H1 (cell line): ENCODE measurements around the gene GANC. TPM values are rescaled to one million over a fixed set of nuclear protein-coding genes. Genes with fewer than 3 reads are reported as not detected.

Source experiments
- CTCF ChIA-PET: fragments of 300-600 bp; sonication (Branson Sonifier 250); formaldehyde crosslinking; loops from one replicate; lab custom pipeline; 2021; ENCODE audit not compliant: partially characterized antibody; lab: Charles Lee
- POLR2A ChIA-PET: fragments of 300-600 bp; sonication (Branson Sonifier 250); formaldehyde crosslinking; loops from one replicate; lab custom pipeline; 2021; ENCODE audit warnings: inconsistent platforms; ENCODE audit not compliant: partially characterized antibody; lab: Charles Lee
- DNase-seq, 2 experiments: peaks; one replicate each; pipeline versions ENCODE4 v3.0.0 to v3.0.0-alpha.2; 2010 to 2022; ENCODE audit warnings: low spot score in 2 of 2, low read depth in 1 of 2, mixed read lengths in 1 of 2
- FAIRE-seq: peaks from 2 replicates; lab custom pipeline; 2011; peaks lifted over from hg19 to GRCh38; lab: Jason Lieb, UNC
- H2AFZ ChIP-seq: 2 replicates; pipeline ENCODE4 v1.8.1; 2012; ENCODE audit warnings: low read length, inconsistent platforms
- H2AK5ac ChIP-seq: 2 replicates; pipeline ENCODE4 v1.6.1; 2013; ENCODE audit warnings: low read depth, low read length
- H2BK120ac ChIP-seq: replicated peaks from 2 replicates; pipeline ENCODE3; 2013; ENCODE audit warnings: low read depth, low read length, inconsistent platforms
- H2BK12ac ChIP-seq: 2 replicates; pipeline ENCODE4 v1.6.1; 2013; ENCODE audit warnings: low read depth, low read length
- H2BK15ac ChIP-seq: 2 replicates; pipeline ENCODE4 v1.6.1; 2013; ENCODE audit warnings: low read length
- H2BK20ac ChIP-seq: 2 replicates; pipeline ENCODE4 v1.6.1; 2013; ENCODE audit warnings: low read length
- H2BK5ac ChIP-seq: 2 replicates; pipeline ENCODE4 v1.6.1; 2013; ENCODE audit warnings: low read depth, low read length
- H3K14ac ChIP-seq: 2 replicates; pipeline ENCODE4 v1.6.1; 2013; ENCODE audit warnings: inconsistent platforms; ENCODE audit not compliant: insufficient read length
- H3K18ac ChIP-seq: 2 replicates; pipeline ENCODE4 v1.6.1; 2013; ENCODE audit warnings: low read length; ENCODE audit errors: extremely low read depth
- H3K23ac ChIP-seq: 2 replicates; pipeline ENCODE4 v1.6.1; 2013; ENCODE audit warnings: inconsistent platforms; ENCODE audit not compliant: insufficient read length
- H3K23me2 ChIP-seq: 2 replicates; pipeline ENCODE4 v1.6.1; 2013; ENCODE audit warnings: low read depth, low read length
- H3K27ac ChIP-seq: 2 replicates; pipeline ENCODE4 v1.6.1; 2011; ENCODE audit warnings: low read depth, low read length, inconsistent platforms
- H3K27me3 ChIP-seq, 4 experiments: replicated peaks in 1 of 4; 1 replicate in 1 of 4; 2 replicates in 3 of 4; pipeline versions ENCODE4 v1.6.1 to v1.8.1; 2011 to 2013; ENCODE audit warnings: low read length in 3 of 4, mild to moderate bottlenecking in 3 of 4, inconsistent platforms in 2 of 4, mixed read lengths in 2 of 4, moderate library complexity in 1 of 4; ENCODE audit not compliant: control insufficient read depth in 3 of 4, insufficient read depth in 3 of 4; ENCODE audit errors: extremely low read depth in 1 of 4
- H3K36me3 ChIP-seq, 4 experiments: 2 replicates each; pipeline versions ENCODE4 v1.6.1 to v1.8.1; 2011 to 2013; ENCODE audit warnings: mild to moderate bottlenecking in 4 of 4, low read length in 3 of 4, moderate library complexity in 2 of 4, control low read depth in 1 of 4, inconsistent platforms in 1 of 4; ENCODE audit not compliant: insufficient read depth in 4 of 4, control insufficient read depth in 2 of 4
- H3K4ac ChIP-seq: replicated peaks from 2 replicates; pipeline ENCODE3; 2013; ENCODE audit warnings: low read length, low read depth, mixed read lengths, inconsistent platforms; ENCODE audit not compliant: insufficient read length
- H3K4me1 ChIP-seq, 4 experiments: replicated peaks in 1 of 4; 1 replicate in 1 of 4; 2 replicates in 3 of 4; pipeline versions ENCODE4 v1.6.1 to v1.8.1; 2011 to 2013; ENCODE audit warnings: low read length in 3 of 4, inconsistent platforms in 2 of 4, mixed read lengths in 1 of 4; ENCODE audit not compliant: insufficient read depth in 4 of 4, control insufficient read depth in 3 of 4
- H3K4me2 ChIP-seq, 2 experiments: 2 replicates each; pipeline versions ENCODE4 v1.6.1 to v1.8.1; 2011 to 2013; ENCODE audit warnings: low read depth in 2 of 2, low read length in 2 of 2, control low read depth in 1 of 2, inconsistent platforms in 1 of 2, mild to moderate bottlenecking in 1 of 2; ENCODE audit not compliant: insufficient read depth in 1 of 2
- H3K4me3 ChIP-seq, 4 experiments: fragments of 200-600, 300-600 bp in 1 of 4; sonication (generic), shearing (Covaris generic), sonication (Bioruptor Twin) in 1 of 4; 2 replicates each; pipeline versions ENCODE4 v1.5.1 to v1.8.1; 2011 to 2016; ENCODE audit warnings: low read length in 4 of 4, low read depth in 3 of 4, control low read depth in 2 of 4, inconsistent platforms in 2 of 4, mild to moderate bottlenecking in 2 of 4, mixed read lengths in 1 of 4, moderate library complexity in 1 of 4; ENCODE audit not compliant: insufficient read depth in 2 of 4; ENCODE audit errors: extremely low read depth in 1 of 4
- H3K56ac ChIP-seq: replicated peaks from 2 replicates; pipeline ENCODE3; 2013; ENCODE audit warnings: low read depth, mild to moderate bottlenecking, mixed read lengths, low read length, inconsistent platforms; ENCODE audit not compliant: insufficient read length
- H3K79me1 ChIP-seq: 2 replicates; pipeline ENCODE4 v1.6.1; 2013; ENCODE audit warnings: low read depth, low read length, control low read depth
- H3K79me2 ChIP-seq, 2 experiments: 2 replicates each; pipeline versions ENCODE4 v1.6.1 to v1.8.1; 2012 to 2013; ENCODE audit warnings: low read length in 2 of 2, mild to moderate bottlenecking in 2 of 2, inconsistent platforms in 1 of 2; ENCODE audit not compliant: insufficient read depth in 2 of 2, control insufficient read depth in 1 of 2
- H3K9ac ChIP-seq, 4 experiments: replicated peaks in 1 of 4; 1 replicate in 1 of 4; 2 replicates in 3 of 4; pipeline versions ENCODE4 v1.6.1 to v1.8.1; 2011 to 2013; ENCODE audit warnings: low read depth in 3 of 4, low read length in 3 of 4, control low read depth in 2 of 4, mild to moderate bottlenecking in 2 of 4, moderate library complexity in 2 of 4, inconsistent platforms in 1 of 4; ENCODE audit errors: extremely low read depth in 1 of 4
- H3K9me3 ChIP-seq, 2 experiments: 2 replicates each; pipeline versions ENCODE4 v1.6.1 to v1.8.1; 2012 to 2013; ENCODE audit warnings: mild to moderate bottlenecking in 2 of 2, moderate library complexity in 2 of 2, control low read depth in 1 of 2, inconsistent platforms in 1 of 2, low read depth in 1 of 2, low read length in 1 of 2, mixed read lengths in 1 of 2; ENCODE audit not compliant: insufficient read depth in 2 of 2
- H4K20me1 ChIP-seq, 2 experiments: replicated peaks in 1 of 2; 2 replicates each; pipeline versions ENCODE3 to v1.8.1; 2011 to 2013; ENCODE audit warnings: inconsistent platforms in 2 of 2, low read length in 2 of 2, mild to moderate bottlenecking in 1 of 2; ENCODE audit not compliant: insufficient read depth in 2 of 2, control insufficient read depth in 1 of 2
- H4K5ac ChIP-seq: 2 replicates; pipeline ENCODE4 v1.6.1; 2013; ENCODE audit warnings: low read length, low read depth, mixed read lengths, inconsistent platforms; ENCODE audit not compliant: insufficient read length
- H4K8ac ChIP-seq: 2 replicates; pipeline ENCODE4 v1.8.0; 2013; ENCODE audit warnings: mild to moderate bottlenecking, moderate library complexity, low read length, inconsistent platforms; ENCODE audit not compliant: insufficient read depth; ENCODE audit errors: extremely low read depth
- H4K91ac ChIP-seq: replicated peaks from 2 replicates; pipeline ENCODE3; 2013; ENCODE audit warnings: low read length, mixed read lengths, inconsistent platforms; ENCODE audit not compliant: insufficient read length
- FOSL1 ChIP-seq: IDR thresholded peaks from 2 replicates; pipeline ENCODE4 v1.6.1; 2011; ENCODE audit warnings: mild to moderate bottlenecking, low read depth, low read length, moderate library complexity; ENCODE audit not compliant: insufficient read depth
- JUN ChIP-seq: IDR thresholded peaks from 2 replicates; pipeline ENCODE4 v1.6.1; 2011; ENCODE audit warnings: low read depth, mild to moderate bottlenecking, improper control_type of control experiment, low read length
- SRF ChIP-seq: IDR thresholded peaks from 2 replicates; pipeline ENCODE4 v1.6.1; 2011; ENCODE audit warnings: mild to moderate bottlenecking, low read depth, low read length, moderate library complexity
- TBP ChIP-seq: IDR thresholded peaks from 2 replicates; pipeline ENCODE4 v1.6.1; 2011; ENCODE audit warnings: low read depth, low read length, improper control_type of control experiment
- WGBS, 2 experiments: shearing (Covaris generic) in 1 of 2; methylation state at CpG; one replicate each; pipeline versions ENCODE4 v1.1.6 to v1.1.7; 2013 to 2015; ENCODE audit warnings: low lambda C conversion rate in 2 of 2, mixed read lengths in 2 of 2, inconsistent platforms in 1 of 2, low coverage in 1 of 2, missing lambda C conversion rate in 1 of 2; ENCODE audit not compliant: insufficient replicate concordance in 2 of 2, insufficient coverage in 1 of 2, insufficient read length in 1 of 2; ENCODE audit errors: extremely low coverage in 1 of 2, missing lambda C conversion rate in 1 of 2; 5-methylcytosine and 5-hydroxymethylcytosine counted together
- polyA plus RNA-seq, 7 experiments: library from polyadenylated mRNA; depleted of rRNA in 3 of 7; stranded (reverse) in 5 of 7; unstranded in 2 of 7; fragments of >200 nt in 5 of 7; fragments of 200-250 nt in 2 of 7; gene quantifications; 1 replicate in 5 of 7; 2 replicates in 1 of 7; 4 replicates in 1 of 7; pipeline versions ENCODE4 v1.2.1 to v1.2.3, GENCODE V29; 2011 to 2013; ENCODE audit warnings: missing spikeins in 2 of 7, mixed read lengths in 2 of 7
- total RNA-seq: library from RNA; stranded (reverse); fragmentation: NEBNext Ultra II Directional; extraction: Animal tissue kit (Norgen Biotek cat#: 25700); gene quantifications from 2 replicates; pipeline ENCODE4 v1.2.1, GENCODE V29; 2021

GANC gene
- total and polyA plus RNA-seq, 2 of the 8 experiments (the other 6 are each of a cell fraction or from before 2014, with no cell fraction given) = 6.8 to 14.4 TPM

GRCh38 chr15:42319206-42319605 is 46.2 kb downstream of the GANC start:
- no peak overlapping the region for H4K8ac ChIP-seq
- H3K4me1 ChIP-seq = no peaks in the 10 kb centered on the region
- H3K4me3 ChIP-seq = no peak overlapping the region
- H2AFZ ChIP-seq = no peak overlapping the region
- H3K4ac ChIP-seq = no peak overlapping the region
- no peak overlapping the region for H2BK15ac ChIP-seq
- no peaks in the 10 kb centered on the region for H3K36me3 ChIP-seq
- H3K23ac ChIP-seq = no peak overlapping the region
- WGBS, 2 experiments = 94% methylated on average over 2 of the region's 2 CpGs; no CpG with 5 or more reads in 1 of the 2 experiments
- no peak overlapping the region for H2AK5ac ChIP-seq
- POLR2A ChIA-PET = no interaction called here
- H3K79me1 ChIP-seq = no peaks in the 10 kb centered on the region
- FAIRE-seq = no peak
- H4K91ac ChIP-seq = no peak overlapping the region
- H4K5ac ChIP-seq = no peak overlapping the region
- no peaks in the 10 kb centered on the region for H3K9me3 ChIP-seq
- no peak overlapping the region for H3K9ac ChIP-seq
- H2BK12ac ChIP-seq = no peak overlapping the region
- H3K23me2 ChIP-seq = no peaks in the 10 kb centered on the region
- H3K18ac ChIP-seq = no peak overlapping the region
- no peak overlapping the region for H3K4me2 ChIP-seq
- H2BK120ac ChIP-seq = no peak overlapping the region
- H3K56ac ChIP-seq = no peak overlapping the region
- TF ChIP-seq JUN = no peak
- no peak for TF ChIP-seq FOSL1
- no peak for TF ChIP-seq SRF
- no peak for TF ChIP-seq TBP
- TF ChIP-seq, all 59 proteins: peak for 0
- H3K27ac ChIP-seq = no peak overlapping the region
- H3K14ac ChIP-seq = no peak overlapping the region
- CTCF ChIA-PET = interaction anchor here (0.5 kb wide), 1 partner anchor 502 kb away, joined by 3 read pairs; no protein-coding TSS in a partner anchor
- H3K27me3 ChIP-seq = no peaks in the 10 kb centered on the region
- H2BK20ac ChIP-seq = no peak overlapping the region
- H4K20me1 ChIP-seq = no peaks in the 10 kb centered on the region
- H3K79me2 ChIP-seq = no peaks in the 10 kb centered on the region
- no peak for DNase-seq
- H2BK5ac ChIP-seq = no peak overlapping the region
